Glomerular endothelial cell (primary cell): ENCODE data around the gene HECTD2. TPM values are rescaled to one million over a fixed set of nuclear protein-coding genes. Genes with fewer than 3 reads are reported as not detected.
"Not testable (repeated sequence)": the region's sequence is repeated elsewhere in the genome, so short reads cannot be mapped to it uniquely, and the experiment has no call there.

Experiments
- DNase-seq: peaks from one replicate; pipeline ENCODE4 v3.0.0-alpha.2; 2011; ENCODE audit warnings: low read depth, low spot score; ENCODE audit errors: extremely low read depth
- total RNA-seq: library from RNA; depleted of rRNA; stranded (reverse); fragments of >200 nt; gene quantifications from 2 replicates; pipeline ENCODE4 v1.2.3, GENCODE V29; 2015

The HECTD2 gene, protein sequence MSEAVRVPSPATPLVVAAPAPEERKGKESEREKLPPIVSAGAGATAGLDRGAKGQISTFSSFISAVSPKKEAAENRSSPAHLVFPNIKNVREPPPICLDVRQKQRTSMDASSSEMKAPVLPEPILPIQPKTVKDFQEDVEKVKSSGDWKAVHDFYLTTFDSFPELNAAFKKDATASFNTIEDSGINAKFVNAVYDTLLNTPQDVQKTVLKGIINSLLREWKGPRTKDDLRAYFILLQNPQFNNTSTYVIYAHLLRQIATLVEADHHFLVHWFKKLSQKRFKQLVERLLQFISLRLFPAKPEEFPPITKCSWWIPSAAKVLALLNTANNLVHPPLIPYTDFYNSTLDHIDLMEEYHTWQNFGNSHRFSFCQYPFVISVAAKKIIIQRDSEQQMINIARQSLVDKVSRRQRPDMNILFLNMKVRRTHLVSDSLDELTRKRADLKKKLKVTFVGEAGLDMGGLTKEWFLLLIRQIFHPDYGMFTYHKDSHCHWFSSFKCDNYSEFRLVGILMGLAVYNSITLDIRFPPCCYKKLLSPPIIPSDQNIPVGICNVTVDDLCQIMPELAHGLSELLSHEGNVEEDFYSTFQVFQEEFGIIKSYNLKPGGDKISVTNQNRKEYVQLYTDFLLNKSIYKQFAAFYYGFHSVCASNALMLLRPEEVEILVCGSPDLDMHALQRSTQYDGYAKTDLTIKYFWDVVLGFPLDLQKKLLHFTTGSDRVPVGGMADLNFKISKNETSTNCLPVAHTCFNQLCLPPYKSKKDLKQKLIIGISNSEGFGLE
- total RNA-seq = 3.9 and 8.0 TPM in 2 replicates

DNA sequence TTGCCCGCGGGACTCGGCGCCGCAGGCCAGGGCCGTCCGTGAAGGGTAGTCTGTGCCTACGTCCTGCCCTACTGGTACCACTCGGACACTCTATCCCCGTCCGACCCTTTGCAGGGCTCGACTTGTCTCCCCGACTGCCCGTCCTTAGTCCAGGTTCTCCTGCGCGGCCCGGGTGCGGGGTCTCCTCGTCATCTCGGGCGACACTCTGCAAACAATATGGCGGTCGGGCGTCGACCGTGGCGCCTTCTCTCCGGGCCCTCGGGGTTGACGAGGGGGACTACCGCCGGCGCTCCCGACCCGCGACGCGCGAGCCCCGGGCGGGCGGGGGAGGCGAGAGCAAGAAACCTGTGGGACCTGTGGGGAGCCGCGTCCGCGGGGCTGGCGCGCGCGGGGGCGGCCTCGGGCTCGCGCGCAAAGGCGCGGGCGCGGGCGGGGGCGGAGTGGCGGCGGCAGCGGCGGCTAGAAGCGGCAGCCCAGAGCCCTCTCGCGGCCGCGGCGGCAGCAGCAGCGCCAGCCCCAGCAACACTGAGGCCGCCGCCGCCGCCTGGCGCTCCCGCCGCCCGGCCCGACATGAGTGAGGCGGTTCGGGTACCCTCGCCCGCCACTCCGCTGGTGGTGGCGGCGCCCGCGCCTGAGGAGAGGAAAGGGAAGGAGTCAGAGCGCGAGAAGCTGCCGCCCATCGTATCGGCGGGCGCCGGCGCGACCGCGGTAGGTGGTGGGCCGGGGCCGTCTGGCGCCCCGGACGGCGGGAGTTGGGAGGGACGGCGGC is at the start of gene HECTD2:
Gene HECTD2, plus strand, starts transcription at position 476 of the 769 bp plus-strand sequence. Its CDS starts 95 bp downstream, at position 571.
- DNase-seq = no peak

DNA sequence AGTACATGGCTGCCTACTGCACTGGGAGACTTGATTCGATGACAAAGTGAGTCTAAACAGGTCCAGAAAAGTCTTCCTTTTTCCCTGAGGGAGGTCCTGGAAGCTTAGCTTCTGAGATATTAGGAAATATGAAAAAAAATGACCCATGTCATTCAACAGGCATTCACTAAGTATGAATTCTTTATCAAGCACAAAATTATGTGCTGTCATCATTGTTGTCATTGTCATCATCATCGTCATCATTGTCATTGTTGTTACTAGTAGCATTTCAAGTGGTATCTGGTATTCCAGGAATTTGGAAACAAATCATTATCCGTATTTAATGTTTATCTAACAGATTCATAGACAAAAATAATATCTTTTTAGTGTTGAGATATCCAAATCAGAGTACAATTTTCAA is 49.7 kb upstream of the HECTD2 start:
- DNase-seq = no peak

DNA sequence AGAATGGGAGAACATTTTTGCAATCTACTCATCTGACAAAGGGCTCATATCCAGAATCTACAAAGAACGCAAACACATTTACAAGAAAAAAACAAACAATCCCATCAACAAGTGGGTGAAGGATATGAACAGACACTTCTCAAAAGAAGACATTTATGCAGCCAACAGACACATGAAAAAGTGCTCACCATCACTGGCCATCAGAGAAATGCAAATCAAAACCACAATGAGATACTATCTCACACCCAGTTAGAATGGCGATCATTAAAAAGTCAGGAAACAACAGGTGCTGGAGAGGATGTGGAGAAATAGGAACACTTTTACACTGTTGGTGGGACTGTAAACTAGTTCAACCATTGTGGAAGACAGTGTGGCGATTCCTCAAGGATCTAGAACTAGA is 44.6 kb upstream of the HECTD2 start:
- not testable (repeated sequence) for DNase-seq

DNA sequence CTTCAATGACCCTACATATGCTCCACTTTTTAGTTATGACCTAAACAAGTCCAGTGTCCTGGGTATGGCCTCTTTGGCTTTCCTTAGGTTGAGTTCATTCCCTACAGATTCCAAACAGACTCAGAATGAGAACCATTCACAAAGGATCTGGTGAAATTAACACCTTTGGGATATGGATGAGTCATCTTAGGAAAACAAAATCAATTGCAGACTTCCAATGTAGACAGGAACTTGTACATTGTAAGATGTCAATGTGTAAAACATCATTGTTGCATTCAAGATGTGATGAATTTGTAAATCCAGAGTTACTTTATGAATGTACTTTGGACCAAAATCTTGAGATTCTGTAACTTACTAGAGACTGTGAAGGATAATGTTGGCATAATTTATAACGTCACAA is 43.4 kb upstream of the HECTD2 start:
- no peak for DNase-seq

DNA sequence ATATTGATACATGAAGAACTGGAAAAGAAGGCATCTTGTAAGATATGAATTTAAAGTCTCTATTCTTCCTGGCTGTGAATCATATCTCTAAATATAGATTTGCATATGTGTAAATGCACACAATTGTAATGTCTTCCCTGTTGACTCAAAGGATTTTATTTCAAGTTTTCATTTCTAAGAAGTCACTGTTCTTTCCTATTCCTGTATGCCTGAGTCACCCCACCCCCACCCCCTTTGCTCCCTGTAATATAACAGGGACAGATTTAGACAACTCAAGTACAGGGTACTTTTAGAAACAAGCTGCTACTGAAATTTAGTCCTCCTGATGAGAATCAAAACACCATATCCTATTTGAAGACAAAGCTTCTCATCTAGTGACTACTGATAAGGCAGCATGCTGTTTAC is 43.0 kb upstream of the HECTD2 start:
- DNase-seq = no peak

DNA sequence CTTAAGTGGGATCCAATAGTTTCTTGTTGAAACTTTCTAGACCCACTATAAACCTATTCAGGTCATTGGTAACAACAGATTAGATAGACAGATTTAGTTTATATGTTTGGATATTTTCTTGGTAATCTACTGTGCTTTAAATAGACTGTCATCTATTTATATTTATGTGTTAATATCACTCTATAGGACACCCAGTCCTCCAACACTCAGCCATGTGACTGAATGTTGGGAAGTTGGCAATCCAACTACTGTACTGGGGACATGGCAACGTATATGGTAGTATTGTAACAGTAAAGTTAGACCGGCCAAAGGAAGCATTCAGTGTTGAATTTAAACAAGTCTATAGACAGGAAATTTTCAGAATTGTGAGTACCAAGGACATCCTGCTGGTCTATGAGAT is 42.6 kb upstream of the HECTD2 start:
- DNase-seq = no peak

DNA sequence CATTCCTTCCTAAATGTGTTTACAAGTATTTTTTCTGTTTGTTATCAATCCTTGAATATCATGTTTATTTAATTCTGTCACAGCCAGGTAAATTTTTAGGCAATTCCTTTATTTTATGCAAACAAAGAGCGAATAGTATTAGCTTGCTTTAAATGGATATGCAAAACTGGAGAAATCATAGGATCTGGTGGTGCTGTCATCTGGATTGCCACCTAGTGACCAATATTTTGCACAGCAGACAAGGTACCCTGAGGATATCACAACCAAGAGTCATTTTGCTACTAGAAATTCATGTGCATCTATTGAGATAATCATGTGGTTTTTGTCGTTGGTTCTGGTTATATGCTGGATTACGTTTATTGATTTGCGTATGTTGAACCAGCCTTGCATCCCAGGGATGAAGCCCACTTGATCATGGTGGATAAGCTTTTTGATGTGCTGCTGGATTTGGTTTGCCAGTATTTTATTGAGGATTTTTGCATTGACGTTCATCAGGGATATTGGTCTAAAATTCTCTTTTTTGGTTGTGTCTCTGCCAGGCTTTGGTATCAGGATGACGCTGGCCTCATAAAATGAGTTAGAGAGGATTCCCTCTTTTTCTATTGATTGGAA is 40.1 kb upstream of the HECTD2 start:
- not testable (repeated sequence) for DNase-seq

DNA sequence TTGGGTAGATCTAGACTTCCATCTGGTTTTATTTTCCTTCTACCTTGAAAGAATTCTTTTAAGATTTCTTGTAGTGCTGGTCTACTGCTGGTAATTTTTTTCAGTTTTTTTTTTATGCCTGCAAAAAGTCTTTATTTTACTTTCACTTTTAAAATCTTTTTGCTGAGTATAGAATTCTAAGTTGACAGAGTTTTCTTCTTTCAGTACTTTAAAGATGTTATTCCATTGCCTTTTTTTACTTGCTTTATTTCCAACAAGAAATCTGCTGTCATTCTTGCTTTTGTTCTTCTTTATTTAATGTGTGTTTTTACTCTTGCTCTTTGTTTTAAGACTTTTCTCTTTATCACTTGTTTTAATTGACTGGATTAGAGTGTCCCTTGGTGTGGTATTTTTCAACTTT is 36.1 kb upstream of the HECTD2 start:
- no peak for DNase-seq

DNA sequence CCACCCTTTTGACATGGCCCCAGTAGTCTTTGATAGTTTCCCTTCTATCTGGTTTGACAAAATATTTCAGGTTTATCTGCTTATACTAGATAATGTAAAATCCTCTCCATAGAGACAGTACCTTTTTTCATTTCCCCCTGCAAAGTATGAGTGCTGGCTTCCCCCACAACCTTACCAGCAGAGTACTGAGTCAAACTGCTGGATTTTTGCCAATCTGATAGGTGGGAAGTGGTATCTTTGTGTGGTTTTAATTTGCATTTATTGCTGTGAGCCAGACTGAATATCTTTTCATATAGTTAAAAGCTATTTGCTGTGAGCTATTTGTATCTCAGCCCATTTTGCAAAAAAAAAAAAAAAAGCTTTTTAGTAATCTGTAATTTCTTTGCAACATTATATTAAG is 32.1 kb upstream of the HECTD2 start:
- no peak for DNase-seq

DNA sequence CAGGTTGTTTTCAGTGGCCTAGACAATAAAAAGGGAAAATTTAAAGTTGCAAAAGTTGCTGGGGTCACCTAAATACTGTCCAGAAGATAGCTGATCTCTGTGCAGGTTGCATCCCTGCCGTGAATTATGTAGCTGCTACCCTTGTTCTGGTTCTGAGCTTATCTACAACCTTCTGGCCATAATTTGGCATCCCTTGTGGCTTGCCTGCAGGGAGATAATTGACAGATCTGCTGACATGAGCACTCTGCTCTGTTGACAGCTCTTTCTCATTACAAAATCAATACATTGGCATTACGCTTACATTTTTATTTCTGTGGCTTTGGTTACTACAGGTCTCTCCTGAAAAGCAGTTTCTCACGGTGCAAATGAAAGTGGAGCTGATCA is 29.3 kb upstream of the HECTD2 start:
- DNase-seq = no peak

DNA sequence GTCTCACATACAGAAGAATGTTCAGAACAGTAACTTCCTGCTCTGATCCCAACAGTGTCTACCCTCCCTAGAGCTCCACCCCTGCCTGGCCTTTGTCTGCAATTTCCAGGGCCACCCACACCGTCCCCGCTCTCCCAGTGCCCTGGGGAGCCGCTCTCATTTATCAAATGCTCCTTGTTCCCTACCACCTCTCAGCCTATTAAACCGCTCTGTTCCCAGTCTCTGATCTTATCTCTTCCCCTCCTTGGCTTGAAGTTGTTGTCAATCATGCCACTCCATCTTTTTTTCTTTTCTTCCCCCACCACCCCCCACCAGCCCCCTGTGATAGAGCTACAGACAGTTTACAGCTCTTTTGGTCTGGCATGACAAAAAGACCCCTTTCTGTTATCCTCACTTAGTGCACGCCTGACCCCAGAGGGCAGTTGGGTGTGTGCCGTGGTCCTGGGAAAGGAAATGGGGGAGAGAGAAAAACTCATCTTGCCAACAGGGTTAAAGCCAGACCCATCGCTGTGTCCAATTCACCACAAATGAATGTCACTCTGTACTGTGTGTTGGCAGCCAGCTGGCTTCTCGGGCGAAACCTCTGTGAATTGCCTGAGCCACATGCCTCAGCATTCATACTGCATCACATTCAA is 28.8 kb upstream of the HECTD2 start:
- DNase-seq = no peak

DNA sequence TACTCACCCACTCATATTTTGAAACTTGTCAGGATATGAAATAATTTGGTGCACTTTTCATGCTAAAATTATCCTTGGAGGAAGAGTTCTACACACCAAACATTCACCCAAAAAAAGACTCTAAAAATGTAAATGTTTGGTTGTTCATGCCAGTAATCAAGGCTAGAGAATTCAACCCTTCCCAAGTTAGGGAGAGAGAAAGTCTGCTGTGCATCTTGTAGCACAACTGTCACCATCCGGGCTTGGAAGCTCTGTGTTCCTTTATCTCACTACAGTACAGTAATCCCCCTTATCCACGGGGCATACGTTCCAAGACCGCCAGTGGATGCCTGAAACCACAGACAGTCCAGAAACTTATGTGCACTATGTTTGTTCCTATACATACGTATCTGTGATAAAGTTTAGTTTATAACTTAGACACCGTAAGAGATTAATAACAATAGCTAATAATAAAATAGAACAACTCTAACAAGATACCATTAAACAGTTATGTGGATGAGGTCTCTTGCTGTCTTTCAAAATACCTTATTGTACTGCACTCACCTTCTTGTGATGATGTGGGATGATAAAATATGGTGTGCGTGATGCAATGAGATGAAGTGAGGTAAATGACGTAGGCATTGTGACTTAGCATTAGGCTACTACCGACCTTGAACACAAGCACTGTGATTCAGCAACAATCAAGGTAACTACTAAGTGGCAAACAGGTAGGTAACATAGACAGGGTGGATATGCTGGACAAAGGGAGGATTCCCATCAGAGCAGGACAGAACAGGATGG is 24.6 kb upstream of the HECTD2 start:
- no peak for DNase-seq

DNA sequence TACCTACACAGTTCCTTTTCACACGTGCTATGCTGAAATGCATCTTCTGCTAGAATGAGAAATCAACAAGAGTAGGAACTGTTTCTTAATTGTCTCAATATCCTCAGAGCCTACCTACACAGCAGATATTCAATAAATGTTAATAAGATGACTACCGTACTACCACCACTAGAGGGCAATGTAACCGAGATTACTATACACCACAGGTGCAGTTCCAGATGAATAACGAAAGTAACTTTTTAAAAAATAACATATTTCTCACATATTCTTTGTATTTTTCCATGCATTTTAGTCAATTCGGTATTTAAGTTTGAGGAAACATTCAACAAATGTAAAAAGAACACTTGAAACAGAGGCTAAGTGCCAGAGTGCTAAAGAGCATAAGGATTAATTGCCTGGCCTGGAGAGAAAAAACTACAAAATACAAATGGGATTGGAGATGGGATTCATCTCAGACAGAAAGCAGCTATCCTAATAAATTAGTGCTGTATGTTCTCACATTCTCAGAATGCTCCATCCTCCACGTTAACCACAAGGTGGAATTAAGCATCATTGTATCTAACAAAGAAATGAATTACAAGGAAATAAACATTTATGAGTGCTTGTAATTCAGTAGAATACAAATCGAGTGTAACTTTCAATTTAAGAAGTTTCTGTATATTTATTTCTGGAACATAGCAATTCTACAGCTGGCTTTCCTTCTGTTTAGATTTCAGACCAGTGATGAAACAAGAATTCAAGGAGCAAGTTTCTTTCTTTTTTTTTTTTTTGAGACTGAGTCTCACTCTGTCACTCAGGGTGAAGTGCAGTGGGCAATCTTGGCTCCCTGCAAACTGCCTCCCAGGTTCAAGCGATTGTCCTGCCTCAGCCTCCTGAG is 20.3 kb upstream of the HECTD2 start:
- peak; percentile 34 for DNase-seq

DNA sequence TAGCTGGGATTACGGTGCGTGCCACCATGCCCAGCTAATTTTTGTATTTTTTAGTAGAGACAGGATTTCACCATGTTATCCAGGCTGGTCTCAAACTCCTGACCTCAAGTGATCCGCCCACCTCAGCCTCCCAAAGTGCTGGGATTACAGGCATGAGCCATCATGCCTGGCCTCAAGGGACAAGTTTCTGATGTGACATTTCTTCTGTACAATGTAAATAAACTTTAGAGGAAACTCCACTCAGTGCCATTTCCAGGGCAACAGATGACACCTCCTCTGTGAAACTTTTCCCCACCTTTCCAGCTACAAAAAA is 19.7 kb upstream of the HECTD2 start:
- DNase-seq = not testable (repeated sequence)

DNA sequence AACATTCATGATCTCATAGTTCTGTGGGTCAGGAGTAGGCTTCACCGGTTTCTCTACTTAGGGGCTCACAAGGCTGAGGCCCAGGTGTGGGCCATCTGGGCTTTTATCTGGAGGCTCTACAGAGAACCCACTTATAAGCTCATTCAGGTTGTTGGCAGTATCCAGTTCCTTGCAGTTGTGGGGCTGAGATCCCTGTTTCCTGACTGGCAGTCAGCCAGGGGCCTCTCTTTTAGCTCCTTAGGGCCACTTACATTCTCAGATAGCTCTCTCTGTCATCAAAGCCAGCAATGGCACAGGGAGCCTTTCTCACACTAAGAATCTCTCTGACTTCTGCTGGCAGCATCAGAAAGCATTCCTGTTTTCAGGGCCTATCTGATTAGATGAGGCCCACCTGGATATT is 18.2 kb upstream of the HECTD2 start:
- DNase-seq = no peak

DNA sequence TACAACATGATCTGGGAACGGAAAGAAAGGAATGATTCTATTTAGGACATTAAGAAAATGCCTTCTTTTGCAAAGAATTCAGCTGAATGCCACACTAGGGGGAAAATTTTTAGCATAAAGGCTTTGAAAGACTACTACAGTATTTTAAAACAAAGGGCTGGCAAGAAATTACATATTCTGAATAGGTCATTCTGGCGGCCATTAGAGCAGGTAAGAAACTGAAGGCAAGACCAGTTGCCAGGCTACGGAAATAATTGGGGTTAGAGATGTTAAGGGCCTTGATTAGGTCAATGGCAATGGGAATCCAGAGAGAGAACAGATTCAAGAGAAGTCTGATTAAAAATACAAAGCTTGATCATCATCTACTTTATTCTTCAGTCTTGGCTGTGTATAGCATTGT is 3.8 kb upstream of the HECTD2 start:
- DNase-seq = no peak

DNA sequence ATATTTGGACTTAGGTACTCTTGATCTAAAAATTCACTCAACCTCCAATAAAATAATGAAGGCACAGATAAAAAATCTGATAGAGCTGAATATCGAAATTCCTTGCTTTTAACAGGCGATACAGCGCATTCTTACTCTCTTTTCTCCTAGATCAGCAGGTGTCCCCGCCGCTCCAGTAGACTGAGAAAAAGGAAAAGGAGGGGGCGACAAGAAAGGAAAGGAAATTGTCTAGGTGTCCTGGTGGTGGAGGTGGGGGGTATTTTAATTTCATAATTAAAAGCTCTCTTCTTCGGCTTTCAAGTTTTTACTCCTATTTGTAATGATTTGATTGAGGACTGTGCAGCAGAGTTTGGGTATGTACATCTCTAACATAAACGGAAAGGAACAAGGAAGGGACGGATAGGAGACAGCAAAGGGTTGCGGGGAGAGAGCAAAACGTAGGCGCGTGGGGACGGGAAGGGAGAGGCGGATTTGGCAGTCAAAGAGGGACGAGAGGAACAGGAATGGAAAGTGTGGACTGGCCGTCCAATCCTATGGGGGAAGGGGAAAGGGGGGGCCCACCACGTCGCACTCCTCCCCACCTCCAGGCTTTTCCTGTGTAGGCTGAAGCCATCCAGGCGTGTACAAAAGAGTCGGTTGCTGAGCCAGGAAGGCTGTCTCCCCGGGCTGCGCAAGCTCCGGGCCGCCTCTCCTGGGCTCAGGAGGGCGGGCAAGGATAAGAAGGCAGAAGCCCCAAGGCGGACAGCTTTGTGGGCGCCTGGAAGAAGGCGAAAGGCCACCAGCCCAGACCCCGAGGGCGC is 875 bp upstream of the HECTD2 start:
- peak; percentile 25 for DNase-seq
